ENCODE data around the gene FGD4. TPM values are rescaled to one million over a fixed set of nuclear protein-coding genes. Genes with fewer than 3 reads are reported as not detected.

FGD4 gene
- total RNA-seq, 1 donor from 2014 or later, result 11.0 TPM

GRCh38 chr12:32413412-32413811, 14.1 kb downstream of the FGD4 start:
- DNase-seq (ENCODE audit: low read depth), result no peak
- TF ChIP-seq CTCF (IDR thresholded peaks at IDR 0.05; ENCODE audit: insufficient read depth, low read length, poor library complexity, severe bottlenecking), result no peak
- Histone ChIP-seq H3K36me3 (ENCODE audit: control insufficient read depth, insufficient read depth, low read length) (no peaks in the 10 kb centered on the region), H3K27me3 (ENCODE audit: control insufficient read depth, insufficient read depth, low read length) (no peaks in the 10 kb centered on the region), H3K4me3 (ENCODE audit: low read depth, low read length) (no peak overlapping the region)

GRCh38 chr12:32418221-32418620, 18.9 kb downstream of the FGD4 start:
- TF ChIP-seq CTCF (IDR thresholded peaks at IDR 0.05; ENCODE audit: insufficient read depth, low read length, poor library complexity, severe bottlenecking), result no peak
- Histone ChIP-seq H3K4me3 (ENCODE audit: low read depth, low read length) (no peak overlapping the region), H3K27me3 (ENCODE audit: control insufficient read depth, insufficient read depth, low read length) (no peaks in the 10 kb centered on the region), H3K36me3 (ENCODE audit: control insufficient read depth, insufficient read depth, low read length) (no peaks in the 10 kb centered on the region)
- DNase-seq (ENCODE audit: low read depth), result no peak

GRCh38 chr12:32418903-32419519, 19.7 kb downstream of the FGD4 start:
- Histone ChIP-seq H3K4me3 (ENCODE audit: low read depth, low read length) (no peak overlapping the region), H3K36me3 (ENCODE audit: control insufficient read depth, insufficient read depth, low read length) (no peaks in the 10 kb centered on the region), H3K27me3 (ENCODE audit: control insufficient read depth, insufficient read depth, low read length) (no peaks in the 10 kb centered on the region)
- DNase-seq (ENCODE audit: low read depth), result no peak
- TF ChIP-seq CTCF (IDR thresholded peaks at IDR 0.05; ENCODE audit: insufficient read depth, low read length, poor library complexity, severe bottlenecking), result no peak

GRCh38 chr12:32419520-32419960, 20.2 kb downstream of the FGD4 start:
- Histone ChIP-seq H3K36me3 (ENCODE audit: control insufficient read depth, insufficient read depth, low read length) (no peaks in the 10 kb centered on the region), H3K4me3 (ENCODE audit: low read depth, low read length) (no peak overlapping the region), H3K27me3 (ENCODE audit: control insufficient read depth, insufficient read depth, low read length) (no peaks in the 10 kb centered on the region)
- no peak for TF ChIP-seq CTCF (IDR thresholded peaks at IDR 0.05; ENCODE audit: insufficient read depth, low read length, poor library complexity, severe bottlenecking)
- DNase-seq (ENCODE audit: low read depth), result no peak

- H3K27me3 ChIP-seq (ENCODE audit: control insufficient read depth, insufficient read depth, low read length), result no peaks in the 10 kb centered on the region
- TF ChIP-seq CTCF (IDR thresholded peaks at IDR 0.05; ENCODE audit: insufficient read depth, low read length, poor library complexity, severe bottlenecking), result no peak
- no peaks in the 10 kb centered on the region for H3K36me3 ChIP-seq (ENCODE audit: control insufficient read depth, insufficient read depth, low read length)
- H3K4me3 ChIP-seq (ENCODE audit: low read depth, low read length), result no peak overlapping the region
- no peak for DNase-seq (ENCODE audit: low read depth)
These were observed 21.0 kb downstream of the FGD4 start for GRCh38 chr12:32420356-32420755.

- H3K4me3 ChIP-seq (ENCODE audit: low read depth, low read length), result no peak overlapping the region
- DNase-seq (ENCODE audit: low read depth), result no peak
- H3K36me3 ChIP-seq (ENCODE audit: control insufficient read depth, insufficient read depth, low read length), result no peaks in the 10 kb centered on the region
- no peak for TF ChIP-seq CTCF (IDR thresholded peaks at IDR 0.05; ENCODE audit: insufficient read depth, low read length, poor library complexity, severe bottlenecking)
- no peaks in the 10 kb centered on the region for H3K27me3 ChIP-seq (ENCODE audit: control insufficient read depth, insufficient read depth, low read length)
These were observed 24.2 kb downstream of the FGD4 start for GRCh38 chr12:32423559-32423958.

Measured in kidney epithelial cell (primary cell).